ENCODE results near the gene NFATC1. TPM values are rescaled to one million over a fixed set of nuclear protein-coding genes. Genes with fewer than 3 reads are reported as not detected.

The NFATC1 gene
- total RNA-seq, 6 donors from 2014 or later, result 13.6 to 39.5 (median 20.3) TPM

- Histone ChIP-seq H3K4me3 (no peak overlapping the region), H3K9me3 (no peaks in the 10 kb centered on the region), H3K4me1 (no peaks in the 10 kb centered on the region), H3K36me3 (peaks cover 0 to 23% (median 6%) of the 10 kb centered on the region in 4 donors), H3K27me3 (no peaks in the 10 kb centered on the region), H3K27ac (no peak overlapping the region)
- WGBS, 2 donors, result 86 to 90% methylated on average over 11 to 21 of the region's 22 CpGs
- ATAC-seq (ENCODE audit: low FRiP score in 2 of 2), result no peak
- DNase-seq, result peak in 1 of 2 donors; percentile 29
- no peak for TF ChIP-seq POLR2A (IDR thresholded peaks at IDR 0.05)
- TF ChIP-seq CTCF (IDR thresholded peaks at IDR 0.05), result no peak
- TF ChIP-seq POLR2AphosphoS5 (IDR thresholded peaks at IDR 0.05), result no peak
- TF ChIP-seq EP300 (IDR thresholded peaks at IDR 0.05), result no peak
Measured at GRCh38 chr18:79477711-79478483, 82.2 kb downstream of the NFATC1 start.

DNA sequence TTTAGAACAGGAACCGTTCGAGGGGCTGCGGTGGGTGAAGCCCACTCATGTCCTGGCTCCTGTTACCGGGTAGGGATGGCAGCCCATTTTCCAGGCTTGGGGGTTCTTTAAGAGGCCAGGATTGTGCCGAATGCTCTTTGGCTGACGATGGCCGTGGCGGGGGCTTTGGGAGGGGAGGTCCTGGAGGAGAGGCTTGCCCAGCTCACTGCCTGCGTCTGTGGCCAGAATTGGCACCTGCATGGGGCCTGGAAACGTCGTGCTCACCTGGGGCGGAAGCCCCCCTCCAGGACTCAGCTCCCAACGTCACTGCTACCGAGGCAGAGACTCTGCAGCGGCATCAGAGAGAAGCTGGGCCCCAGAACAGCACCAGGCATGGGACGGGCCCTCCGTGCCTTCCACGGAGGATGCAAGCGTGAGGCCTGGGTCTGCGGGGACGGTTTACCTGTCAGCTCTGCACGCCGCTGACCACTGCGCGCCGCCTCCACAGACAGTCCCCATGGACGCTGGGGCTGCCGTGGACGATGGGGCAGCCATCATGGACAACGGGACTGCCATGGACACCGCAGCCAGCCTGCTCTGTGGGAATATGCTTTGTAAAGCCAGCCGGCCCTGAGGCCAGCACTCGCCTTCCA, 82.9 kb downstream of the NFATC1 start:
- H3K36me3 ChIP-seq, result peaks cover 0 to 18% (median 6%) of the 10 kb centered on the region in 4 donors
- H3K4me3 ChIP-seq, result no peak overlapping the region
- TF ChIP-seq POLR2A (IDR thresholded peaks at IDR 0.05), result no peak
- no peak for TF ChIP-seq EP300 (IDR thresholded peaks at IDR 0.05)
- no peak for TF ChIP-seq POLR2AphosphoS5 (IDR thresholded peaks at IDR 0.05)
- TF ChIP-seq CTCF (IDR thresholded peaks at IDR 0.05), result no peak
- H3K27ac ChIP-seq, result no peak overlapping the region
- no peaks in the 10 kb centered on the region for H3K9me3 ChIP-seq
- DNase-seq, result peak in 1 of 2 donors; percentile 77
- 98 to 100% methylated on average over 6 to 33 of the region's 33 CpGs for WGBS, 2 donors
- H3K27me3 ChIP-seq, result no peaks in the 10 kb centered on the region
- H3K4me1 ChIP-seq, result no peaks in the 10 kb centered on the region
- peak; percentile 14 to 58 for ATAC-seq (ENCODE audit: low FRiP score in 2 of 2)

- H3K36me3 ChIP-seq, result peaks cover 0 to 18% (median 6%) of the 10 kb centered on the region in 4 donors
- no peak for TF ChIP-seq POLR2A (IDR thresholded peaks at IDR 0.05)
- TF ChIP-seq EP300 (IDR thresholded peaks at IDR 0.05), result no peak
- DNase-seq, result no peak
- no peaks in the 10 kb centered on the region for H3K27me3 ChIP-seq
- no peaks in the 10 kb centered on the region for H3K4me1 ChIP-seq
- WGBS, 2 donors, result 89 to 94% methylated on average over 24 to 25 of the region's 25 CpGs
- no peak overlapping the region for H3K27ac ChIP-seq
- ATAC-seq (ENCODE audit: low FRiP score in 2 of 2), result peak in 1 of 2 donors; percentile 2
- no peaks in the 10 kb centered on the region for H3K9me3 ChIP-seq
- no peak overlapping the region for H3K4me3 ChIP-seq
Measured at GRCh38 chr18:79479116-79479760, 83.5 kb downstream of the NFATC1 start.

DNA sequence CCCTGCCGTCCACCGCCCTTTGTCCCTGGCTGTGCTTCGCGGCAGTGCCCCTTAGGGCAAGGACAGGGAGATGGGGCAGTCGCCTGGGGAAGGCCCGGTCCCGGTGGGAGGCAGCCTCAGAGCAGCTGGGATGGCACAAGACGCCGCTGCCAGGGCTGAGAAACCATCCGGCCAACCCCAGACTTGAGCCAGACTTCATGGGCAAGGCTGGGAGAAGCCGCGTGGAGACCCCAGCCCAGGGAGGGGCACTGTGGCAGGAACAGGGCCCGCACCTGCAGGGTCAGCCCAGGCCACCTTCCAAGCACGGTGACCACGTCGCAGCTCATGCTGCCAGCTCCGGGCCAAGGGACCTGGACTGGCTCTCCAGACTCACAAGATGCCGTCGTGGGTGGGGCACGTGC, 84.0 kb downstream of the NFATC1 start:
- no peak overlapping the region for H3K4me3 ChIP-seq
- H3K27ac ChIP-seq, result no peak overlapping the region
- peak in 1 of 2 donors; percentile 6 for ATAC-seq (ENCODE audit: low FRiP score in 2 of 2)
- TF ChIP-seq POLR2A (IDR thresholded peaks at IDR 0.05) (no peak), POLR2AphosphoS5 (IDR thresholded peaks at IDR 0.05) (no peak), CTCF (IDR thresholded peaks at IDR 0.05) (no peak), EP300 (IDR thresholded peaks at IDR 0.05) (no peak)
- H3K36me3 ChIP-seq, result peaks cover 0 to 18% (median 6%) of the 10 kb centered on the region in 4 donors
- H3K4me1 ChIP-seq, result no peaks in the 10 kb centered on the region
- H3K9me3 ChIP-seq, result no peaks in the 10 kb centered on the region
- DNase-seq, result peak in 1 of 2 donors; percentile 83
- WGBS, 2 donors, result 92 to 95% methylated on average over 7 to 20 of the region's 20 CpGs
- no peaks in the 10 kb centered on the region for H3K27me3 ChIP-seq
